Measurements from ENCODE around the gene PSMB10. TPM values are rescaled to one million over a fixed set of nuclear protein-coding genes. Genes with fewer than 3 reads are reported as not detected.
"Not testable (repeated sequence)": the region's sequence is repeated elsewhere in the genome, so short reads cannot be mapped to it uniquely, and the experiment has no call there.

The PSMB10 gene
- total and polyA plus RNA-seq, 2 experiments from 2014 or later: 26.7 to 53.2 TPM

DNA sequence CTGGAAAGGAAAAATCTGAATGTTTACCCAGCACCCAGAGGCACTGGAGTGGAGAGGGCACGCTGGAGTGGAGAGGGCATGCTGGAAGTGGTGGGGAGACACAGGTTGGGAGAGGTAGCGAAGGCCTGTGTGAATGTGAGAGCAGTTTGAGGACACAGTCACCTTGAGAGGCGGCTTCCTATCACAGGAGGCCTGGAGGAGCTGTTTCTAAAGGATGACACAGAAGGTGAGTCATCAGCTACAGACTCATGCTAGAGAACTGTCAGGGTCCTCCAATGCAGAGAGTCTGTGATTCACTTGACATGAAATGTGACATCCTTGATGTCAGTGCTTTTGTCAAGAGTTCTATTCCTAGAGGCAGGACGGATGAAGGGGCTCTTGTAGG, 18.8 kb downstream of the PSMB10 start:
- peak overlapping the region; percentile 32 for H3K27ac ChIP-seq
- H3K4me1 ChIP-seq (ENCODE audit: low read depth): peaks cover 29% of the 10 kb centered on the region
- TF ChIP-seq CTCF (IDR thresholded peaks at IDR 0.05; ENCODE audit: low read depth, low read length): no peak
- H3K4me3 ChIP-seq: no peak overlapping the region
- H3K9me3 ChIP-seq (ENCODE audit: low read depth): no peaks in the 10 kb centered on the region
- no peak for DNase-seq (ENCODE audit: low read depth in 1 of 2, low spot score in 1 of 2)
- no peaks in the 10 kb centered on the region for H3K36me3 ChIP-seq
- H3K27me3 ChIP-seq: no peaks in the 10 kb centered on the region

DNA sequence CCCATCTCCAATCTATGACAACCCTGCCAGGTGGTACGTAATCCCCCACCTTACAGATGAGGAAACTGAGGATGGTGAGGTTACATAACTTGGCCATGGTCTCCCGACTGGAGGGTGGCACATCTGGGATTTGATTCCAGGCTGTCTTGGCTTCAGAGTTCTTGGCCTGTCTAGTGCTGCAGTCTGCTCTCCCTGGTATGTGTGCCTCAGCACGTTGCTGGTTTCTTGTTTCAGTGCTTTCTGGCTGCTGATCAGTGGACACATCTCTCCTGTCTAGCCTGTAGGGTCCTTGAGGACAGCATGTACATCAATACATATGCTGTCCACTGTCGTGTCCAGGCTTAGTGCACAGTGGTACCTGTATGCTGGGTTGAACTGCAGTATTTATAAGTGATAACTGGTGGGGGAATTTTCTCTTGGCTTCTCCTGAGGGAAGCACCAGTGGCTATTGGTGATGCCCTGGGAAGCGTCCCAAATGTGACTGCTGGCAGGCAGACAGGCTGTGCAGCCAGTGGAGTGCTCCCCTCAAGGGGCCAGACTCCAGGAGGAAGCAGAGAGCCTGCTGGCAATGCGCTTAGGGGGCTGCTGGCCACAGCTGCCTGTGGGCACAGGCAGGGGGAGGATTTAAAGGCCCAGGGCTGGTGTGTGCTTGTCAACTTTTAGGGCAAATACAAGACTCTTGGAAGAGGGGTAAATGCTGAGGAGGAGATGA, 19.4 kb downstream of the PSMB10 start:
- Histone ChIP-seq H3K27me3 (no peaks in the 10 kb centered on the region), H3K4me1 (ENCODE audit: low read depth) (peaks cover 23% of the 10 kb centered on the region), H3K27ac (peak overlapping the region; percentile 32), H3K4me3 (no peak overlapping the region), H3K36me3 (no peaks in the 10 kb centered on the region), H3K9me3 (ENCODE audit: low read depth) (no peaks in the 10 kb centered on the region)
- DNase-seq (ENCODE audit: low read depth in 1 of 2, low spot score in 1 of 2): no peak
- no peak for TF ChIP-seq CTCF (IDR thresholded peaks at IDR 0.05; ENCODE audit: low read depth, low read length)

DNA sequence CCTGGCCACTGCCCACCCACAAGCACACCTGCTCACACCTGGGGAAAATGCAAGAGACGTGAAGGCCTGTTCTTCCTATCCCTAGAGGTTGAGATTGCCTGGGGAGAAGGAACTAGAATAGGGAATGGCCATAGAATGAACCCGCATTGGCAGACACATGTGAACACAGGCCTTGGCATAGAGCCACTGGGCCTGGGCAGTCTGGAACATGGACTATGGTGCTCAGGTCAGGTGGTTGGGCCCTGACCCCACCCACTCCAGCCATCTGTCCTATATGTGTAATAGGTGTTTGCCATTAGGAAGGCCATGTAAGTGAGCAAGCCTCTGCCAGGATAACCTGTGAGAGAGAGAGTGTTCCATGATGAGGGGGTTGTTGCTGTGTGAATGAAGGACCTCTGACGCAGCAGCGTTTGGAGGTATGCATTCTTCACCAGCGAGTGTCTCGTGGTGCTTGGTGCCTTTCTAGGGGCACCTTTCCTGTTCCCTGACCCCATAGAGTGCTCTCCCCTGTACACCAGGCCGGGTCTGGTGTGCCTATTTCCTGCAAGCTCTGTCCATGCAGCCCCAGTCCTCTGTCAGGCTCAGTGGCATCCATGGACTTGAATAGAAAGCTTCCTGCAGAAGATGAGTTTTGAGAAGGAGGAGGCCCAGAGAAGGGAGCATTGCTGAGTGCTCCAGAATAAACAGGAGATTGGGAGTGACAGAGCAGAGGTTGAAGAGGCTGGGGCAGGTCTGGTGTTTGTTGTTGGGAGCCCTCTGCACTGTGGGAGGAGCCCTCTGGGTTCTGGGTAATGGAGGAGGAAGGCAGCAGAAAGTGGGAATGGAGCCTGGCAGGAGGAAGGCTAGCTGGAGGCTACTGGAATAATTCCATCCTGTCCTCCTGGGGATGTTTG, 20.6 kb downstream of the PSMB10 start:
- no peak for TF ChIP-seq CTCF (IDR thresholded peaks at IDR 0.05; ENCODE audit: low read depth, low read length)
- Histone ChIP-seq H3K36me3 (peaks cover 2% of the 10 kb centered on the region), H3K9me3 (ENCODE audit: low read depth) (no peaks in the 10 kb centered on the region), H3K27me3 (no peaks in the 10 kb centered on the region), H3K4me1 (ENCODE audit: low read depth) (peaks cover 13% of the 10 kb centered on the region), H3K27ac (no peak overlapping the region), H3K4me3 (no peak overlapping the region)
- DNase-seq (ENCODE audit: low read depth in 1 of 2, low spot score in 1 of 2): no peak

- H3K9me3 ChIP-seq (ENCODE audit: low read depth); H3K4me3 ChIP-seq; H3K27me3 ChIP-seq; H3K27ac ChIP-seq; DNase-seq (ENCODE audit: low read depth in 1 of 2, low spot score in 1 of 2); H3K36me3 ChIP-seq: not testable (repeated sequence)
- H3K4me1 ChIP-seq (ENCODE audit: low read depth): peaks cover 13% of the 10 kb centered on the region
Observed at GRCh38 chr16:67915496-67915769, 21.2 kb downstream of the PSMB10 start.

DNA sequence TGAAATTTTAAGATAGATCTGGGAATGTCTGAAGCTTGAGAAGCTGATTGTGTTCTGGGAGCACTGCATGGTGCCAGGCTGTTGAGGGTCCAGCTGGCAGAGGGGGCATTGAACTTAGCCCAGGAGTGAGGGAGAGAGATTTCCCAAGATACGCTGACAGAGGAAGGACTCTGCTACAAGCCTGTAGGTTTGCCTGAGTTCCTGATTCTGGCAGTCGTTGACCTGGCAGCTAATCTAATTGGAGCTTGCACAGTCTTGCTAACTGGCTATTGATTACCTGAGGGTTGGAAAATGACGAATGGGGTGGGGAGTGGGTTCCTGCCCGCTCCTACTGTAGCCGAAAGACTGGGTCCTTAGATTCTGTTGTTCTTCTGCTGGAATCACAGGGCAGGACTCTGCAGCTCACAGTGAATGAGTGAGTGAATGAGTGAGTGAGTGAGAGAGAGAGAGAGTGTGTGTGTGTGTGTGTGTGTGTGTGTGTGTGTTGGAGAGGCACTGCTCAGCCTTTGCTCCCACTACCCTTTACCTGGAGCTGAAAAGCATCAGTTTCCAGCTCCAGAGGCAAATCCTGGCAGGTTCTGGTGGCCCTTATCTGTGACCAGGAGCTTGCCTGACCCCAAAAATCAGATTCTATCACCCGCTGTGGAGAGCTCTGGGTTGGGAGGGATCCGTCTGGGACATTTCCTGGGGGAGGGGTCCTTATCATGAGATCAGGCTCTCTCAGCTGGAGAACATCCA, 21.7 kb downstream of the PSMB10 start:
- TF ChIP-seq CTCF (IDR thresholded peaks at IDR 0.05; ENCODE audit: low read depth, low read length): no peak

More for the DNA sequence above, 21.7 kb downstream of the PSMB10 start:
- Histone ChIP-seq H3K27me3 (no peaks in the 10 kb centered on the region), H3K4me3 (no peak overlapping the region), H3K27ac (no peak overlapping the region), H3K4me1 (ENCODE audit: low read depth) (peaks cover 13% of the 10 kb centered on the region), H3K9me3 (ENCODE audit: low read depth) (no peaks in the 10 kb centered on the region), H3K36me3 (peaks cover 3% of the 10 kb centered on the region)
- DNase-seq (ENCODE audit: low read depth in 1 of 2, low spot score in 1 of 2): no peak
